Measurements from ENCODE around the gene LTBP1. TPM values are rescaled to one million over a fixed set of nuclear protein-coding genes. Genes with fewer than 3 reads are reported as not detected.

LTBP1 gene
- total and polyA plus RNA-seq, 12 donors, result 6.2 to 47.2 (median 15.5) TPM

DNA sequence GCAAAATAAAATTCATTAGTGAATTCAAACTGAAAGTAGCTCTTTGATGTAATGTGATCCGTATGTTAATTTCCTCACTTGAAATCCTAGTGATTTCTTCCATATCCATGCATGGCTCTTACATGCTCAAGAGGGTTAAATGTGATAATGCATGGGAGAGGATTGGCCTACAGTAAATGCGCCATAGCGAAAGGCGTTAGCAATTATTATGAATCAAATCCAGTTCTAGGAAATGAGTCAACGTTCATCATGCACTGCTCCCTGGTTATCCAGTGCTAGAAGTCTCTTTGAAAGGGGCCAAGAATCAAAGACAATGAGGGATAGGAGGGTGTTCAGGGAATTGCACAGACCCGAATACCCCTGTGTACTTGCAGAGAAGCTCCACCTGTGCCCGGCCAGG is 428.3 kb downstream of the LTBP1 start:
- no peak overlapping the region for H3K4me3 ChIP-seq
- H3K9me3 ChIP-seq (replicated peaks in 1 of 3), result no peaks in the 10 kb centered on the region
- 73 to 91% (median 83%) methylated on average over 7 of the region's 7 CpGs for WGBS, 4 donors
- H3K27ac ChIP-seq, result no peak overlapping the region
- peaks cover 0 to 3% of the 10 kb centered on the region in 2 donors for H3K4me1 ChIP-seq (replicated peaks in 1 of 2)
- no peaks in the 10 kb centered on the region for H3K36me3 ChIP-seq (replicated peaks in 1 of 2)
- no peak for DNase-seq
- H3K27me3 ChIP-seq, result no peaks in the 10 kb centered on the region
- TF ChIP-seq, protein P1, sequence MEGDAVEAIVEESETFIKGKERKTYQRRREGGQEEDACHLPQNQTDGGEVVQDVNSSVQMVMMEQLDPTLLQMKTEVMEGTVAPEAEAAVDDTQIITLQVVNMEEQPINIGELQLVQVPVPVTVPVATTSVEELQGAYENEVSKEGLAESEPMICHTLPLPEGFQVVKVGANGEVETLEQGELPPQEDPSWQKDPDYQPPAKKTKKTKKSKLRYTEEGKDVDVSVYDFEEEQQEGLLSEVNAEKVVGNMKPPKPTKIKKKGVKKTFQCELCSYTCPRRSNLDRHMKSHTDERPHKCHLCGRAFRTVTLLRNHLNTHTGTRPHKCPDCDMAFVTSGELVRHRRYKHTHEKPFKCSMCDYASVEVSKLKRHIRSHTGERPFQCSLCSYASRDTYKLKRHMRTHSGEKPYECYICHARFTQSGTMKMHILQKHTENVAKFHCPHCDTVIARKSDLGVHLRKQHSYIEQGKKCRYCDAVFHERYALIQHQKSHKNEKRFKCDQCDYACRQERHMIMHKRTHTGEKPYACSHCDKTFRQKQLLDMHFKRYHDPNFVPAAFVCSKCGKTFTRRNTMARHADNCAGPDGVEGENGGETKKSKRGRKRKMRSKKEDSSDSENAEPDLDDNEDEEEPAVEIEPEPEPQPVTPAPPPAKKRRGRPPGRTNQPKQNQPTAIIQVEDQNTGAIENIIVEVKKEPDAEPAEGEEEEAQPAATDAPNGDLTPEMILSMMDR (IDR thresholded peaks at IDR 0.05), result no peak
- TF ChIP-seq POLR2A (IDR thresholded peaks at IDR 0.05), result no peak
- intact Hi-C loops (cut with DNase I), result loop anchor here in 1 of 2 donors (10.0 kb wide), 2 partner anchors 340 to 600 kb away; no protein-coding TSS in a partner anchor

DNA sequence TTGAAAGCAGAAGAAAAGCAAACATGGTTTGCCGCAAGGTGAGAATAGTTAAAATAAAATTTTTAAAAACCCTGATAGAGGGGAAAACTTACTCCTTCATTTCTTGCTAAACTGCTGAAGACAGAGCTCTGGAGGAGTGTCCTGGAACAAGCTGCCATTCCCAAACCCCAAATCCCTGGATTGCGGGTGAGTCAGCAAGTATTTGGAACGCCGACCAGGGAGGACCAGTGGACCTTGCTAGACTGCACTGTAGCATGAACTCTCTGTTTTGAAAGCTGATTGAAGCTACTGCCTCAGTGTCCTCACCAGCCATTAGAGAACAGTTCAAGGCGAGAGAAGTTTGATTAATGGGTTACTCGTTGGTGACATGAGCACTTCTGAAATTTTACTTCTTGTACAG is 430.3 kb downstream of the LTBP1 start:
- no peak for DNase-seq

DNA sequence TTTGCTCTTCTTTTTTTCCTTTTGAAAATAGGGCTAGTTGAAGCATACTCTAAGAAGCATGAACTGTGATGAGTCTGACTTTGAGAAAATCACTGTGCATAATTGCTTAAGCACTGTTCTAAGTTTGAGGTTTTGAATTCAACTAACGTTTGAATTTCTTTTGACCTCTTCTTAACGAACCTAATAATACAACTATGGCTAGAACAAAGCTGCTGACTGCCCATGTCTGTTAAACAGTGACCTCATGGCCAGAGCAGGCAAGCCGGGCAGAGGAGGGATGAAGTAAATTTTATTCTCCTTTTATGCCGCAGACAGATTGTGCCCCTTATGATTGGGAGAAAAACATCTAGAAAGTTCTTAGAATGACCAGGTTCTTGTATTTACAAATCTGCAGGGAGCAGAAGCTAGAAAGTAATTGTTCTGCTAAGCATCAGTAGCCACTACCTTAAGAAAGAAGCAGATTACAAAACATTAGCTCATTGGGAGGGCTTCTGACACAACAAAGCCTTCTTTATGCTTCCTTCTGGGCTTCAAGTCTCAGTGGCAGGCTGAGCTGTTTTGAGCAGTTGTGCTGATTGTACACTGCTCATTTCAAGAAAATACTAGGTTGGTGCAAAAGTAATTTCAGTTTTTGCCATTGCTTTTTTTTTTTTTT is 431.9 kb downstream of the LTBP1 start:
- Histone ChIP-seq H3K9me3 (replicated peaks in 1 of 3) (no peaks in the 10 kb centered on the region), H3K27ac (no peak overlapping the region), H3K27me3 (no peaks in the 10 kb centered on the region), H3K4me1 (replicated peaks in 1 of 2) (no peaks in the 10 kb centered on the region), H3K4me3 (no peak overlapping the region), H3K36me3 (replicated peaks in 1 of 2) (no peaks in the 10 kb centered on the region)
- intact Hi-C loops (cut with DNase I), result loop anchor here in 1 of 2 donors (10.0 kb wide), 2 partner anchors 344 to 604 kb away; no protein-coding TSS in a partner anchor
- no peak for DNase-seq
- TF ChIP-seq, protein P1 (IDR thresholded peaks at IDR 0.05), result no peak
- TF ChIP-seq POLR2A (IDR thresholded peaks at IDR 0.05), result no peak
- WGBS, 4 donors, result 76 to 86% (median 82%) methylated on average over 4 of the region's 4 CpGs

More for the DNA sequence above, 430.3 kb downstream of the LTBP1 start:
- 76 to 88% (median 82%) methylated on average over 4 to 6 of the region's 6 CpGs for WGBS, 4 donors
- intact Hi-C loops (cut with DNase I), result loop anchor here in 1 of 2 donors (10.0 kb wide), 2 partner anchors 342 to 602 kb away; no protein-coding TSS in a partner anchor
- peaks cover 0 to 3% of the 10 kb centered on the region in 2 donors for H3K4me1 ChIP-seq (replicated peaks in 1 of 2)
- no peak for TF ChIP-seq POLR2A (IDR thresholded peaks at IDR 0.05)
- TF ChIP-seq, protein P1 (IDR thresholded peaks at IDR 0.05), result no peak
- no peaks in the 10 kb centered on the region for H3K27me3 ChIP-seq
- no peaks in the 10 kb centered on the region for H3K9me3 ChIP-seq (replicated peaks in 1 of 3)
- H3K27ac ChIP-seq, result no peak overlapping the region
- H3K36me3 ChIP-seq (replicated peaks in 1 of 2), result no peaks in the 10 kb centered on the region
- no peak overlapping the region for H3K4me3 ChIP-seq

DNA sequence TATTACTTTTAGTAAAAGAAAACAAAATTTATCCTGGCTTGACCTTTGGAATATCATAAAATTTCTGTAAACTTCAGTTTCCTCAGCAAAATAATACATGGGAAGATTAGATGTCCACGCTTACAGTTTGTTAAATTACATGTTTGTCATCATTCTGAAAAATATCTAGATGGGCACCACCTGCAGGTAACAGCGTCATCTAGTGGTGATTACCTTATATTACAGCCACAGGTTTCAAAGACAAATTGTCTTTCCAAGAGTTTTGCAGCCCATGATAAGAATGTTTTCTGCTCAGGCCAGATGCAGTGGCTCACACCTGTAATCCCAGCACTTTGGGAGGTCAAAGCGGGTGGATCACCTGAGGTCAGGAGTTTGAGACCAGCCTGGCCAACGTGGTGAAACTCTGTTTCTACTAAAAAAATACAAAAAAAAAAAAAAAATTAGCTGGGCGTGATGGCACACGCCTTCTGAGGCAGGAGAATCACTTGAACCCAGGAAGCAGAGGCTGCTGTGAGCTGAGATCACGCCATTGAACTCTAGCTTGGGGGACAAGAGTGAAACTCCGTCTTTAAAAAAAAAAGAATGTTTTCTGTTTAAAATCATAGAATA is 433.4 kb downstream of the LTBP1 start:
- intact Hi-C loops (cut with DNase I), result no loop called here
- Histone ChIP-seq H3K27me3 (no peaks in the 10 kb centered on the region), H3K9me3 (replicated peaks in 1 of 3) (no peaks in the 10 kb centered on the region), H3K4me1 (replicated peaks in 1 of 2) (no peaks in the 10 kb centered on the region), H3K36me3 (replicated peaks in 1 of 2) (no peaks in the 10 kb centered on the region), H3K4me3 (no peak overlapping the region), H3K27ac (no peak overlapping the region)
- no peak for TF ChIP-seq POLR2A (IDR thresholded peaks at IDR 0.05)
- TF ChIP-seq, protein P1 (IDR thresholded peaks at IDR 0.05), result peak in 5 of 6 experiments; percentile 29 to 36 (median 33)
- no peak for DNase-seq
- 79 to 88% (median 87%) methylated on average over 8 of the region's 8 CpGs for WGBS, 4 donors

Measured in adrenal gland (tissue), 12 donors.